Anterior cingulate cortex (tissue), 58 donors: Measurements from ENCODE around the gene RPS4Y1.
"Not testable (repeated sequence)": the region's sequence is repeated elsewhere in the genome, so short reads cannot be mapped to it uniquely, and the experiment has no call there.

Source experiments
- DNase-seq, 58 donors: peaks; one replicate each; lab custom pipeline; 2025; lab: John Stamatoyannopoulos, UW

Gene RPS4Y1

GRCh38 chrY:2872234-2872633 is 30.8 kb downstream of the RPS4Y1 start:
- not testable (repeated sequence) for DNase-seq

- DNase-seq, result no peak
These were observed 32.8 kb downstream of the RPS4Y1 start for GRCh38 chrY:2874211-2874610.

- no peak for DNase-seq
These were observed 42.2 kb downstream of the RPS4Y1 start for GRCh38 chrY:2883561-2883960.

GRCh38 chrY:2885880-2886279 is 44.5 kb downstream of the RPS4Y1 start:
- no peak for DNase-seq

- DNase-seq, result no peak
These were observed 46.0 kb downstream of the RPS4Y1 start for GRCh38 chrY:2887386-2887785.

GRCh38 chrY:2887955-2888354 is 46.6 kb downstream of the RPS4Y1 start:
- no peak for DNase-seq

GRCh38 chrY:2893471-2893870 is 52.1 kb downstream of the RPS4Y1 start:
- DNase-seq, result no peak

GRCh38 chrY:2896050-2896449 is 54.6 kb downstream of the RPS4Y1 start:
- no peak for DNase-seq

- no peak for DNase-seq
These were observed 66.0 kb downstream of the RPS4Y1 start for GRCh38 chrY:2907356-2907755.

- no peak for DNase-seq
These were observed 71.8 kb downstream of the RPS4Y1 start for GRCh38 chrY:2913066-2913815.
